Testis (tissue), 3 donors: ENCODE data around the gene ATP12A. TPM values are rescaled to one million over a fixed set of nuclear protein-coding genes. Genes with fewer than 3 reads are reported as not detected.

Source experiments
- DNase-seq: peaks from one replicate; pipeline ENCODE4 v3.0.0-alpha.2; 2019
- H3K27ac ChIP-seq, 2 donors: fragments of 200-600 bp; sonication (generic); one replicate each; pipeline ENCODE4 v1.5.1; 2019
- H3K27me3 ChIP-seq: fragments of 200-600 bp; sonication (generic); one replicate; pipeline ENCODE4 v1.5.1; 2019
- H3K36me3 ChIP-seq: fragments of 200-600 bp; sonication (generic); one replicate; pipeline ENCODE4 v1.5.1; 2017; ENCODE audit warnings: low read depth; ENCODE audit errors: missing control alignments
- H3K4me1 ChIP-seq: fragments of 200-600 bp; sonication (generic); one replicate; pipeline ENCODE4 v1.5.1; 2019
- H3K4me3 ChIP-seq, 2 donors: fragments of 200-600 bp; sonication (generic); one replicate each; pipeline ENCODE4 v1.5.1; 2017 to 2019
- H3K9me3 ChIP-seq: fragments of 200-600 bp; sonication (generic); one replicate; pipeline ENCODE4 v1.5.1; 2017
- CTCF ChIP-seq, 3 experiments: fragments of 450-650 bp in 2 of 3; fragments of 200-600 bp in 1 of 3; sonication (generic) in 1 of 3; IDR thresholded peaks; one replicate each; pipeline ENCODE4 v1.5.1; 2016 to 2019; ENCODE audit warnings: antibody characterized with exemption in 3 of 3, mild to moderate bottlenecking in 2 of 3, moderate library complexity in 1 of 3
- POLR2A ChIP-seq: fragments of 450-650 bp; IDR thresholded peaks from one replicate; pipeline ENCODE4 v1.6.1; 2017; ENCODE audit warnings: antibody characterized with exemption, mild to moderate bottlenecking, moderate library complexity
- WGBS, 2 donors: methylation state at CpG; one replicate each; pipeline ENCODE4 v1.1.5; 2018; 5-methylcytosine and 5-hydroxymethylcytosine counted together
- intact Hi-C: fragments of 100-400 bp; cut with DNase I; formaldehyde crosslinking; loops from one replicate; pipeline ENCODE4 v1.15.1; 2023; ENCODE audit warnings: low total_unique reads
- polyA plus RNA-seq: library from polyadenylated mRNA; stranded (reverse); fragments of 350-450 nt; fragmentation: Illumina TruSeq; extraction: RNeasy Lipid Tissue Mini Kit (QIAGEN cat#74804); gene quantifications from one replicate; pipeline ENCODE4 v1.2.3, GENCODE V29; 2014; ENCODE audit warnings: low read depth, low replicate concordance; ENCODE audit not compliant: insufficient read depth
- total RNA-seq, 2 donors: library from RNA; depleted of rRNA; stranded (reverse); fragments of >200 nt; gene quantifications; one replicate each; pipeline ENCODE4 v1.2.3, GENCODE V29; 2016

The ATP12A gene
- total and polyA plus RNA-seq, 3 donors from 2014 or later = 0.94 to 1.6 (median 1.2) TPM

GRCh38 chr13:24740014-24740890, 60.0 kb downstream of the ATP12A start:
- no peaks in the 10 kb centered on the region for H3K4me1 ChIP-seq
- WGBS, 2 donors = 83 to 92% methylated on average over 8 to 12 of the region's 12 CpGs
- H3K36me3 ChIP-seq = no peaks in the 10 kb centered on the region
- intact Hi-C loops = no loop called here
- no peaks in the 10 kb centered on the region for H3K27me3 ChIP-seq
- H3K27ac ChIP-seq = no peak overlapping the region
- H3K4me3 ChIP-seq = no peak overlapping the region
- no peak for TF ChIP-seq POLR2A
- no peaks in the 10 kb centered on the region for H3K9me3 ChIP-seq
- DNase-seq = no peak

GRCh38 chr13:24741016-24741662, 60.9 kb downstream of the ATP12A start:
- Histone ChIP-seq H3K36me3 (no peaks in the 10 kb centered on the region), H3K4me3 (no peak overlapping the region), H3K27ac (no peak overlapping the region), H3K9me3 (no peaks in the 10 kb centered on the region), H3K4me1 (no peaks in the 10 kb centered on the region), H3K27me3 (no peaks in the 10 kb centered on the region)
- 81 to 89% methylated on average over 5 to 11 of the region's 11 CpGs for WGBS, 2 donors
- no peak for DNase-seq
- TF ChIP-seq POLR2A = no peak
- TF ChIP-seq CTCF (IDR thresholded peaks at IDR 0.05) = no peak
- intact Hi-C loops = no loop called here

GRCh38 chr13:24741791-24742190, 61.6 kb downstream of the ATP12A start:
- intact Hi-C loops = no loop called here
- TF ChIP-seq CTCF (IDR thresholded peaks at IDR 0.05) (no peak), POLR2A (no peak)

GRCh38 chr13:24742294-24742693, 62.1 kb downstream of the ATP12A start:
- Histone ChIP-seq H3K4me3 (no peak overlapping the region), H3K4me1 (no peaks in the 10 kb centered on the region), H3K9me3 (no peaks in the 10 kb centered on the region), H3K27ac (no peak overlapping the region), H3K27me3 (no peaks in the 10 kb centered on the region), H3K36me3 (no peaks in the 10 kb centered on the region)
- TF ChIP-seq CTCF (IDR thresholded peaks at IDR 0.05) (no peak), POLR2A (no peak)
- WGBS, 2 donors = 31 to 45% methylated on average over 6 of the region's 6 CpGs
- intact Hi-C loops = no loop called here
- DNase-seq = no peak

More at GRCh38 chr13:24741791-24742190, 61.6 kb downstream of the ATP12A start:
- 37 to 56% methylated on average over 3 to 8 of the region's 8 CpGs for WGBS, 2 donors
- H3K27ac ChIP-seq = no peak overlapping the region
- H3K4me3 ChIP-seq = no peak overlapping the region
- H3K36me3 ChIP-seq = no peaks in the 10 kb centered on the region
- no peaks in the 10 kb centered on the region for H3K9me3 ChIP-seq
- no peaks in the 10 kb centered on the region for H3K4me1 ChIP-seq
- H3K27me3 ChIP-seq = no peaks in the 10 kb centered on the region
- no peak for DNase-seq

GRCh38 chr13:24742977-24743376, 62.8 kb downstream of the ATP12A start:
- no peak for DNase-seq
- no peaks in the 10 kb centered on the region for H3K27me3 ChIP-seq
- H3K27ac ChIP-seq = no peak overlapping the region
- H3K4me3 ChIP-seq = no peak overlapping the region
- H3K9me3 ChIP-seq = no peaks in the 10 kb centered on the region
- no peaks in the 10 kb centered on the region for H3K36me3 ChIP-seq
- no peak for TF ChIP-seq POLR2A
- no peak for TF ChIP-seq CTCF (IDR thresholded peaks at IDR 0.05)
- intact Hi-C loops = no loop called here
- no peaks in the 10 kb centered on the region for H3K4me1 ChIP-seq
- 84 to 100% methylated on average over 1 to 4 of the region's 4 CpGs for WGBS, 2 donors
